ENCODE data around the gene OR5C1.

DNA sequence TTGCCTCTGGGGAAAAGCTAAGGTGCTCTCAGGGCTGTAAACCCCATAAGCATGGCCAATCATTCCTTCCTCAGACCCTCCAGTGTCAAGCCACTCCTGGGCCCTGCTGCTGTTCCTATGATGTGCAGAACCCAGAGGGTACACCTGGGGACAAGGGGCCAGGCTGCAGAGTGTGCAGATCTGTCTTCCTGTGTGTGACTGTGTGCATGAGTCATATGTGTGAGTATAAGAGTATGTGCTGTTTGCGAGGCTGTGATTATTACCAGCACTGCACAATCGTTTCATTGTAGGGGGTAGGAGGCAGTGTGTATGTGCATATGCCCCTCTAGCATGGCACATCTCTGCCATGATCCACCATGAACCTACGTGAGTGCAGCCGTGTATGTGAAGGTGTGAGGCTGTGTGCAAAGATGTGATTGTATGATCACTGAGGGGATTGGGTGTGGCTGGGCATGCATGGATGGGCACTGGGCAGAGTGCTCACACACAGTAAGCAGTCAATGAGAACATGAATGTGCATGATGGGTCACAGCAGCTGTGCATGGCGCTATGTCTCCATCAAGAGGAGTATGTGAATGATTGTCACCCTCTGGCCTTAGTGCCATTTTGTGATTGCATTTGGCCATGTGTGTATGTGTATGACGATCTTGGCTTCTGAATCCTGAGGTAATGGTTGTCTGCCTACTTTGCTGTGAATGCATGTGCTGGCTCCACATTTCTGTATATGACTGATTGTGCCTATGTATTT lies 8.8 kb downstream of the OR5C1 start:
- TF ChIP-seq, protein P1, sequence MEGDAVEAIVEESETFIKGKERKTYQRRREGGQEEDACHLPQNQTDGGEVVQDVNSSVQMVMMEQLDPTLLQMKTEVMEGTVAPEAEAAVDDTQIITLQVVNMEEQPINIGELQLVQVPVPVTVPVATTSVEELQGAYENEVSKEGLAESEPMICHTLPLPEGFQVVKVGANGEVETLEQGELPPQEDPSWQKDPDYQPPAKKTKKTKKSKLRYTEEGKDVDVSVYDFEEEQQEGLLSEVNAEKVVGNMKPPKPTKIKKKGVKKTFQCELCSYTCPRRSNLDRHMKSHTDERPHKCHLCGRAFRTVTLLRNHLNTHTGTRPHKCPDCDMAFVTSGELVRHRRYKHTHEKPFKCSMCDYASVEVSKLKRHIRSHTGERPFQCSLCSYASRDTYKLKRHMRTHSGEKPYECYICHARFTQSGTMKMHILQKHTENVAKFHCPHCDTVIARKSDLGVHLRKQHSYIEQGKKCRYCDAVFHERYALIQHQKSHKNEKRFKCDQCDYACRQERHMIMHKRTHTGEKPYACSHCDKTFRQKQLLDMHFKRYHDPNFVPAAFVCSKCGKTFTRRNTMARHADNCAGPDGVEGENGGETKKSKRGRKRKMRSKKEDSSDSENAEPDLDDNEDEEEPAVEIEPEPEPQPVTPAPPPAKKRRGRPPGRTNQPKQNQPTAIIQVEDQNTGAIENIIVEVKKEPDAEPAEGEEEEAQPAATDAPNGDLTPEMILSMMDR (CRISPR knock-in tag; IDR thresholded peaks at IDR 0.05) = peak; percentile 16; the same call in 1 of the 2 replicates
- no peak for TF ChIP-seq MAFK (conservative IDR thresholded peaks at IDR 0.05 in 1 of 2, IDR thresholded peaks at IDR 0.05 in 1 of 2; ENCODE audit: low read length in 2 of 2)
- no peak for TF ChIP-seq ERF (CRISPR knock-in tag; IDR thresholded peaks at IDR 0.05)
- TF ChIP-seq RNF2 (conservative IDR thresholded peaks at IDR 0.05; ENCODE audit: low read depth) = no peak
- no peak for TF ChIP-seq ZNF138 (CRISPR knock-in tag; IDR thresholded peaks at IDR 0.05; ENCODE audit: low read depth)
- no peak for TF ChIP-seq UBTF (CRISPR knock-in tag; IDR thresholded peaks at IDR 0.05)
- TF ChIP-seq MAF1 (CRISPR knock-in tag; IDR thresholded peaks at IDR 0.05; ENCODE audit: borderline replicate concordance) = no peak
- TF ChIP-seq MTF2 (CRISPR knock-in tag; IDR thresholded peaks at IDR 0.05; ENCODE audit: borderline replicate concordance) = no peak
- TF ChIP-seq MAZ (IDR thresholded peaks at IDR 0.05; ENCODE audit: borderline replicate concordance, low read depth, low read length) = no peak
- TF ChIP-seq MAZ (CRISPR knock-in tag; IDR thresholded peaks at IDR 0.05; ENCODE audit: low read depth) = no peak
- TF ChIP-seq ZNF121 (CRISPR knock-in tag; IDR thresholded peaks at IDR 0.05) = no peak
- no peak for TF ChIP-seq ZNF263 (CRISPR knock-in tag; IDR thresholded peaks at IDR 0.05)
- TF ChIP-seq ADNP (CRISPR knock-in tag; IDR thresholded peaks at IDR 0.05) = no peak
- TF ChIP-seq ESRRA (CRISPR knock-in tag; IDR thresholded peaks at IDR 0.05; ENCODE audit: low read depth) = no peak
- no peak for TF ChIP-seq ZSCAN25 (CRISPR knock-in tag; IDR thresholded peaks at IDR 0.05)
